ENCODE results near the gene DNAJC7. TPM values are rescaled to one million over a fixed set of nuclear protein-coding genes. Genes with fewer than 3 reads are reported as not detected.
A peak's percentile ranks its signal among the peaks of the same experiment; 100 is the strongest.
"Not testable (repeated sequence)": the region's sequence is repeated elsewhere in the genome, so short reads cannot be mapped to it uniquely, and the experiment has no call there.

The DNAJC7 gene
- total RNA-seq, 1 experiment from 2014 or later, result 72.0 TPM

GRCh38 chr17:42025191-42025579 is 7.9 kb upstream of the DNAJC7 start:
- ATAC-seq (peak; percentile 32), DNase-seq (ENCODE audit: low read depth, low spot score) (no peak)
- CTCF ChIA-PET, result interaction anchor here (0.5 kb wide), 1 partner anchor 87 kb away, joined by 5 read pairs; the partner anchor contains the start of gene DHX58
- BruUV-seq (replicated peaks), result no TSS peak
- no peaks in the 10 kb centered on the region for H3K9me3 ChIP-seq (ENCODE audit: control insufficient read depth, insufficient read depth, low read depth, low read length)
- no peak overlapping the region for H3K27ac ChIP-seq (ENCODE audit: low read length)
- peaks cover 9% of the 10 kb centered on the region; the same call in 1 of the 2 replicates for H3K4me1 ChIP-seq (ENCODE audit: control insufficient read depth, insufficient read depth, low read length)
- in situ Hi-C loops (cut with HindIII; ENCODE audit: low pct_unique_long_range_greater_than_20kb, low sequenced_read_pairs) (no loop called here), intact Hi-C loops (cut with micrococcal nuclease; ENCODE audit: unreplicated experiment) (loop anchor here (5.0 kb wide), 1 partner anchor 77 kb away; no protein-coding TSS in a partner anchor)
- peaks cover 2% of the 10 kb centered on the region; the same call in 1 of the 2 replicates for H3K36me3 ChIP-seq (ENCODE audit: control insufficient read depth, insufficient read depth, low read length)
- H3K27me3 ChIP-seq (ENCODE audit: control insufficient read depth, insufficient read depth, low read length), result no peaks in the 10 kb centered on the region
- no peak overlapping the region for H3K4me3 ChIP-seq (ENCODE audit: low read depth in 2 of 2, low read length in 2 of 2)
- POLR2A ChIA-PET, result no interaction called here
- TF ChIP-seq POLR2AphosphoS5 (IDR thresholded peaks at IDR 0.05; ENCODE audit: low read depth, low read length), result no peak
- TF ChIP-seq REST (IDR thresholded peaks at IDR 0.05; ENCODE audit: insufficient read depth in 1 of 2, low read depth in 2 of 2, low read length in 1 of 2), result no peak
- TF ChIP-seq CTCF (IDR thresholded peaks at IDR 0.05), result peak; percentile 1
- no peak for TF ChIP-seq SIN3A (IDR thresholded peaks at IDR 0.05; ENCODE audit: borderline replicate concordance, insufficient read depth, low read depth, low read length)
- TF ChIP-seq TCF7L2 (IDR thresholded peaks at IDR 0.05; ENCODE audit: low read depth, low read length), result no peak

- POLR2A ChIA-PET, result interaction anchor here (0.7 kb wide), 1 partner anchor 11 kb away, joined by 11 read pairs; no protein-coding TSS in a partner anchor
- Histone ChIP-seq H3K4me3 (ENCODE audit: low read depth in 2 of 2, low read length in 2 of 2) (no peak overlapping the region), H3K36me3 (ENCODE audit: control insufficient read depth, insufficient read depth, low read length) (peaks cover 2% of the 10 kb centered on the region; the same call in 1 of the 2 replicates), H3K27me3 (ENCODE audit: control insufficient read depth, insufficient read depth, low read length) (no peaks in the 10 kb centered on the region), H3K27ac (ENCODE audit: low read length) (no peak overlapping the region), H3K9me3 (ENCODE audit: control insufficient read depth, insufficient read depth, low read depth, low read length) (no peaks in the 10 kb centered on the region), H3K4me1 (ENCODE audit: control insufficient read depth, insufficient read depth, low read length) (peaks cover 9% of the 10 kb centered on the region; the same call in 1 of the 2 replicates)
- CTCF ChIA-PET, result no interaction called here
- intact Hi-C loops (cut with micrococcal nuclease; ENCODE audit: unreplicated experiment), result no loop called here
- in situ Hi-C loops (cut with HindIII; ENCODE audit: low pct_unique_long_range_greater_than_20kb, low sequenced_read_pairs), result no loop called here
- TF ChIP-seq CTCF (IDR thresholded peaks at IDR 0.05), result no peak
- TF ChIP-seq REST (IDR thresholded peaks at IDR 0.05; ENCODE audit: insufficient read depth in 1 of 2, low read depth in 2 of 2, low read length in 1 of 2), result no peak
- TF ChIP-seq POLR2AphosphoS5 (IDR thresholded peaks at IDR 0.05; ENCODE audit: low read depth, low read length), result no peak
- no peak for TF ChIP-seq TCF7L2 (IDR thresholded peaks at IDR 0.05; ENCODE audit: low read depth, low read length)
- no peak for TF ChIP-seq SIN3A (IDR thresholded peaks at IDR 0.05; ENCODE audit: borderline replicate concordance, insufficient read depth, low read depth, low read length)
- BruUV-seq (replicated peaks), result no TSS peak
- no peak for ATAC-seq
- no peak for DNase-seq (ENCODE audit: low read depth, low spot score)
Measured at GRCh38 chr17:42023524-42024349, 6.5 kb upstream of the DNAJC7 start.

- intact Hi-C loops (cut with micrococcal nuclease; ENCODE audit: unreplicated experiment); POLR2A ChIA-PET; H3K36me3 ChIP-seq (ENCODE audit: control insufficient read depth, insufficient read depth, low read length); H3K27me3 ChIP-seq (ENCODE audit: control insufficient read depth, insufficient read depth, low read length); in situ Hi-C loops (cut with HindIII; ENCODE audit: low pct_unique_long_range_greater_than_20kb, low sequenced_read_pairs); DNase-seq (ENCODE audit: low read depth, low spot score); CTCF ChIA-PET; H3K9me3 ChIP-seq (ENCODE audit: control insufficient read depth, insufficient read depth, low read depth, low read length); BruUV-seq (replicated peaks); ATAC-seq: not testable (repeated sequence)
- Histone ChIP-seq H3K27ac (ENCODE audit: low read length) (peak overlapping the region; percentile 93; the same call in 1 of the 2 replicates), H3K4me1 (ENCODE audit: control insufficient read depth, insufficient read depth, low read length) (peaks cover 13% of the 10 kb centered on the region; the same call in 1 of the 2 replicates), H3K4me3 (ENCODE audit: low read depth in 2 of 2, low read length in 2 of 2) (peak overlapping the region; percentile 94 to 95)
Measured at GRCh38 chr17:42020845-42021244, 3.6 kb upstream of the DNAJC7 start.
